ENCODE data around the gene ADGRL3.
A peak's percentile ranks its signal among the peaks of the same experiment; 100 is the strongest.

ADGRL3 gene

DNA sequence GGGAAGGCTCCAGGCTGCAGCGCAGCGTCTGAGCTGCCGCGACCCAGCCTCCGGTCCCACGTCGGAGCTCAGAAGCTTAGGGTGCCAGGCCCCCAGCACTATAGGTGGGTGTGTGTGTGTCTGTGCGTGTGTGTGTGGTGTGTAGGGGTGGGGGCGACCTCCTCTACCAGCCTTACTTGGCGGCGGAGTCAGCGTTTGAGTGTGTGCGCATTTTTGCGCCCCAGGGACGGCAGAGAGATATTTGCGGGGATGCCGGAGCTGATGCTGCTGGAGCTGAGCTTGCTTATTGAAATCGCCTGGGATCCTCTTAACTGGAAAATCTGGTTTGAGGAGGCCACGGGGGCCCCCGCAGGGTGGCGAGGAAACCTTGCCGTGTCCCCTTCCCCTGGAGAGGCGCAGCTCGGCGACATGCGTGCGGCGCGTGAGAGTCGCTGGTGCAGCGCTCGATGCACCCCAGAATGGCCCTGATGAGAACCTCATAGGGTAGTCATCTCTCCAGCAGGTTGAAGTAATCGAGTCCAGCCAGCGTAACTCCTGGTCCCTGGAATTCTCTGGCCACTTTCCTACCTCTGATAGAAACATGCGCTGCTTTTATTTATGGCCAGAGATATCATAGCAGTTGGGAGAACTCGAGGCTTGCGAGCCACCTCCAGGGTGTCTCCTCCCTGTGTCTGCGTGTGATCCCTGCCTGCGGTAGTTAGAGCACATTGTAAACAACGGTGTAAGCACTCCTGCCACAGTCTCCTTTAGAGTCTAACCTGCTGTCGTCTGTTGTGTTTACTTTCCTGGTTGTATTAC lies 2.7 kb downstream of the ADGRL3 start (continued):
- TF ChIP-seq ZBTB11 (tag by site-specific recombination; conservative IDR thresholded peaks at IDR 0.05; ENCODE audit: low read depth) (no peak), ZNF2 (tag by site-specific recombination; IDR thresholded peaks at IDR 0.05) (no peak), ZNF488 (tag by site-specific recombination; IDR thresholded peaks at IDR 0.05) (no peak), ZSCAN4 (tag by site-specific recombination; IDR thresholded peaks at IDR 0.05) (peak; percentile 86), ZBTB20 (tag by site-specific recombination; IDR thresholded peaks at IDR 0.05) (peak; percentile 22; the same call in 1 of the 2 replicates), ZNF335 (tag by site-specific recombination; conservative IDR thresholded peaks at IDR 0.05) (no peak), ZNF239 (tag by site-specific recombination; IDR thresholded peaks at IDR 0.05) (no peak), GLI4 (tag by site-specific recombination; IDR thresholded peaks at IDR 0.05) (no peak), ZNF133 (tag by site-specific recombination; IDR thresholded peaks at IDR 0.05) (no peak), HOXC10 (CRISPR knock-in tag; IDR thresholded peaks at IDR 0.05) (no peak), ZNF585B (tag by site-specific recombination; IDR thresholded peaks at IDR 0.05) (no peak), TRIM28 (IDR thresholded peaks at IDR 0.05; ENCODE audit: borderline replicate concordance, low read length) (peak; percentile 77), ZNF555 (tag by site-specific recombination; conservative IDR thresholded peaks at IDR 0.05) (no peak), ZNF274 (IDR thresholded peaks at IDR 0.05; ENCODE audit: low read length) (no peak), ZNF274 (tag by site-specific recombination; IDR thresholded peaks at IDR 0.05; ENCODE audit: borderline replicate concordance) (no peak), PRDM10 (tag by site-specific recombination; IDR thresholded peaks at IDR 0.05) (no peak), ZFHX2 (tag by site-specific recombination; conservative IDR thresholded peaks at IDR 0.05) (peak; percentile 46), ZNF785 (tag by site-specific recombination; IDR thresholded peaks at IDR 0.05) (no peak), ZIC2 (tag by site-specific recombination; IDR thresholded peaks at IDR 0.05) (peak; percentile 40), ZNF19 (tag by site-specific recombination; IDR thresholded peaks at IDR 0.05; ENCODE audit: low read depth) (no peak), ZNF366 (tag by site-specific recombination; conservative IDR thresholded peaks at IDR 0.05) (no peak)

All from HEK293 (cell line).